Measurements from ENCODE around the gene ATP8B3.

Gene ATP8B3

GRCh38 chr19:1751367-1752008, 60.6 kb downstream of the ATP8B3 start:
- DNase-seq (ENCODE audit: low read depth): no peak
- TF ChIP-seq, protein P1, sequence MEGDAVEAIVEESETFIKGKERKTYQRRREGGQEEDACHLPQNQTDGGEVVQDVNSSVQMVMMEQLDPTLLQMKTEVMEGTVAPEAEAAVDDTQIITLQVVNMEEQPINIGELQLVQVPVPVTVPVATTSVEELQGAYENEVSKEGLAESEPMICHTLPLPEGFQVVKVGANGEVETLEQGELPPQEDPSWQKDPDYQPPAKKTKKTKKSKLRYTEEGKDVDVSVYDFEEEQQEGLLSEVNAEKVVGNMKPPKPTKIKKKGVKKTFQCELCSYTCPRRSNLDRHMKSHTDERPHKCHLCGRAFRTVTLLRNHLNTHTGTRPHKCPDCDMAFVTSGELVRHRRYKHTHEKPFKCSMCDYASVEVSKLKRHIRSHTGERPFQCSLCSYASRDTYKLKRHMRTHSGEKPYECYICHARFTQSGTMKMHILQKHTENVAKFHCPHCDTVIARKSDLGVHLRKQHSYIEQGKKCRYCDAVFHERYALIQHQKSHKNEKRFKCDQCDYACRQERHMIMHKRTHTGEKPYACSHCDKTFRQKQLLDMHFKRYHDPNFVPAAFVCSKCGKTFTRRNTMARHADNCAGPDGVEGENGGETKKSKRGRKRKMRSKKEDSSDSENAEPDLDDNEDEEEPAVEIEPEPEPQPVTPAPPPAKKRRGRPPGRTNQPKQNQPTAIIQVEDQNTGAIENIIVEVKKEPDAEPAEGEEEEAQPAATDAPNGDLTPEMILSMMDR (conservative IDR thresholded peaks at IDR 0.05; ENCODE audit: control insufficient read depth, insufficient read depth, low read depth, low read length): no peak
- H3K4me3 ChIP-seq (ENCODE audit: control insufficient read depth, low read depth, low read length): no peak overlapping the region

DNA sequence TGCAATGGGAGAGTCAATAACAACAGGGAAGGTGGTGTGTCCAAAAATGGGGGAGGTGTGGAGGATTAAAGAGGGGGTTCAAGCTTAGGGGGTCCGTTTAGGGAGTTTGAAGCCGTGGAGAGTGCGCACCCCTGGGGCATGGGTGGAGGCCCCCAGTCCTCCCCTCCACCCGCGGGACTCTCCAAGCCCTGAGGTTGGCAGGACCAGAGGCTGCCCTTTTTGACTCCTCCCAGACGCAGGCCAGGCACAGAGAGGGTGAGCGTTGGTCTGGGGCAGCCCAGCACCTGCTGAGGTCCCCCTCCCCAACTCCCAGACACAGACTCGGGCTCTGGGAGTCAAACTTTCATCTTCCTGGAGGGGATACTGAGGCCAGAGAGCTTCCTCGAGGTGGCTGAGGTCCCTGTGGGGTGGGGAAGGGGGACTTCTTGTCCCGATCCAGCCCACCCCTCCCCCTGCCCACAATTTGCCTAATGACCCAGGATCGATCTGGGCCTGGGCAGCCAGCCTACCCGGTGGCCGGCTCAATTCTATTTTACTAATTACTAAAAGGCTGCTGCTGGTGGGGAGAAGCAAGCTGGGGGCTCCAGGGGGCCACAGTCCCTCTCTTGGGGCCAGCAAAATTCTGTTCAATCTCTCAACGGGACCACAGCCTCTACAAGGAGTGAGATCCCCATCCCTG, 61.6 kb downstream of the ATP8B3 start:
- TF ChIP-seq, protein P1 (conservative IDR thresholded peaks at IDR 0.05; ENCODE audit: control insufficient read depth, insufficient read depth, low read depth, low read length): no peak
- no peak overlapping the region for H3K4me3 ChIP-seq (ENCODE audit: control insufficient read depth, low read depth, low read length)
- DNase-seq (ENCODE audit: low read depth): no peak

DNA sequence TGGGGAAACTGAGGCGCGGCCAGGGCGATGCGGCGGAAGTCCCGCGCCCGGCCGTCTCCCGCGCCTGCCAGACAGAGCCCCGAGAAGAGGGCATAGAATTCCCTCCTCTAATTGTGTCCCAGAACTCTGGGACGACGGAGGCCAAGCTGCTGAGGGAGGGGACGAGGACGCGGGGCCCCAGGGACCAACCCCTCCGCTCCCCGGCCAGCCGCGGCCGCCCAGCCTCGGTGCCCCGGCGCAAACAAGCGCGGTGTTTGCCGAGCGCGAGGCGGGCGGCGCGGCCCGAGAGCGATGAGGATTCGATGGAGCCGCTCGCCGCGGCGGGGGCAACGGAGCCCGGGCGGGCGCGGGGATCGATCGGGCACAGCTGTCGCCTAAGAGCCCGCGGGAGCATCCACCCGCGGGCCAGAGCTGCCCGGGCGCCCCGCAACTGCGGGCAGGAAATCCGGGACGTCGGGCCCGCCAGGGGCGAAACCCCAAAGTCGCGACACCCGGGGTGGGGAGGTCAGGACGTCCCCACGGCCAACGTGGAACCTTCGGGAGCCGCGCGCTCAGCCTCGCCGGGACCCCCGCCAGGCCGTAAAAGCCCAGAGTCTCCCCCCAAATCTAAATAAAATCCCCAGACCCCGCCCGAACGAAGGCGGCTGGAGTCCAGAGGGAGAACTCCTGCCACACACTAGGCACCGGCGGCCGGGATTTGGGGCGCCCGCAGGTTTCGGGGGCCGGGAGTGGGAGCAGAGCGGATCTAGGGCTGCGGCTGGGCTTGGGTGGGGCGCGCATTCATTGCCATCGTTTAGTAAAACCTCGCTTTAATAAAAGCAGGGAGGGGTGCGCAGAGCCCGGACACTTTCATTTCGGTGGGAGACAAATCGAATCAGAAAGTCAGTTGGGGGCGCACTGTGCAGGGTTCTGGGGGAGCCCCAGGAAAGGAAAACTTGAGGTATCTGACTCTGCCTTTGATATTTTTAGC, 62.4 kb downstream of the ATP8B3 start:
- no peak for DNase-seq (ENCODE audit: low read depth)
- TF ChIP-seq, protein P1 (conservative IDR thresholded peaks at IDR 0.05; ENCODE audit: control insufficient read depth, insufficient read depth, low read depth, low read length): no peak
- H3K4me3 ChIP-seq (ENCODE audit: control insufficient read depth, low read depth, low read length): no peak overlapping the region

DNA sequence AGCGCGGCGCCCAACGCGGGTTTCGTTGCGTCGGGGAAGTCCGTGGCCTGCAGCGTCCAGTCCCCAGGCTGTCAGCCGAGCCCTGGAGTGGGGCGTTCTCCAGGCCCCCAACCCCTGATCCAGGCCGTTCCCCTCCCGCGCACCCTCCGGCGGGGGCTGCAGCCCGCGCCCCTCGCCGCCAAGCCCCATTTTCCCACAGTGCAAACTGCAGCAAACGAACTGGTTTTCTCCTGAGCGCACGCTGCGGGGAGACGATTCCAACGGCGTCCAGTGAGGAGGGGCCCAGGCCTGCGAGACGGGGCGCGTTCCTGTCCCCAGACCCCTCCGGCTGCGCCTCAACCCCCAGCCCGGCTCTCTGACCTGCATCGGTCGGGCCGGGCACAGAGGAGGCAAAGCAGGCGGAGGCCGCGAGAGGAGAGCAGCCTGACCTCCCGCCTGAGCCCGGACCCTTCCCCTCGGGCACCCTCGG, 63.2 kb downstream of the ATP8B3 start:
- TF ChIP-seq, protein P1 (conservative IDR thresholded peaks at IDR 0.05; ENCODE audit: control insufficient read depth, insufficient read depth, low read depth, low read length): no peak
- DNase-seq (ENCODE audit: low read depth): no peak
- H3K4me3 ChIP-seq (ENCODE audit: control insufficient read depth, low read depth, low read length): no peak overlapping the region

GRCh38 chr19:1748115-1748872, 63.8 kb downstream of the ATP8B3 start:
- no peak for DNase-seq (ENCODE audit: low read depth)
- H3K4me3 ChIP-seq (ENCODE audit: control insufficient read depth, low read depth, low read length): no peak overlapping the region

More at GRCh38 chr19:1748115-1748872, 63.8 kb downstream of the ATP8B3 start:
- TF ChIP-seq, protein P1 (conservative IDR thresholded peaks at IDR 0.05; ENCODE audit: control insufficient read depth, insufficient read depth, low read depth, low read length): no peak

Measured in fibroblast of mammary gland (primary cell).